HL-60 (cell line): ENCODE results near the gene SPATA17.

Source experiments
- SPI1 ChIP-seq: IDR thresholded peaks from 2 replicates; pipeline ENCODE4 v1.6.1; 2012; ENCODE audit warnings: low read depth, mild to moderate bottlenecking, borderline replicate concordance
- TF ChIP-seq, protein P1 (sequence below): IDR thresholded peaks from one replicate; pipeline ENCODE4 v1.5.1; 2011; ENCODE audit warnings: low read length, control low read depth, inconsistent platforms; ENCODE audit not compliant: insufficient read depth

GRCh38 chr1:217846733-217847132 is 215.6 kb downstream of the SPATA17 start:
- no peak for TF ChIP-seq SPI1
- TF ChIP-seq, protein P1, sequence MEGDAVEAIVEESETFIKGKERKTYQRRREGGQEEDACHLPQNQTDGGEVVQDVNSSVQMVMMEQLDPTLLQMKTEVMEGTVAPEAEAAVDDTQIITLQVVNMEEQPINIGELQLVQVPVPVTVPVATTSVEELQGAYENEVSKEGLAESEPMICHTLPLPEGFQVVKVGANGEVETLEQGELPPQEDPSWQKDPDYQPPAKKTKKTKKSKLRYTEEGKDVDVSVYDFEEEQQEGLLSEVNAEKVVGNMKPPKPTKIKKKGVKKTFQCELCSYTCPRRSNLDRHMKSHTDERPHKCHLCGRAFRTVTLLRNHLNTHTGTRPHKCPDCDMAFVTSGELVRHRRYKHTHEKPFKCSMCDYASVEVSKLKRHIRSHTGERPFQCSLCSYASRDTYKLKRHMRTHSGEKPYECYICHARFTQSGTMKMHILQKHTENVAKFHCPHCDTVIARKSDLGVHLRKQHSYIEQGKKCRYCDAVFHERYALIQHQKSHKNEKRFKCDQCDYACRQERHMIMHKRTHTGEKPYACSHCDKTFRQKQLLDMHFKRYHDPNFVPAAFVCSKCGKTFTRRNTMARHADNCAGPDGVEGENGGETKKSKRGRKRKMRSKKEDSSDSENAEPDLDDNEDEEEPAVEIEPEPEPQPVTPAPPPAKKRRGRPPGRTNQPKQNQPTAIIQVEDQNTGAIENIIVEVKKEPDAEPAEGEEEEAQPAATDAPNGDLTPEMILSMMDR, result no peak
